HCT116 (cell line): ENCODE measurements around the gene GBE1. TPM values are rescaled to one million over a fixed set of nuclear protein-coding genes. Genes with fewer than 3 reads are reported as not detected.

ENCODE experiments used
- ATAC-seq: fragments of 200-7000 bp; cut with Tn5 transposase; 2 replicates; pipeline ENCODE4 v1.9.1; 2020; ENCODE audit warnings: mild to moderate bottlenecking, moderate library complexity
- BruUV-seq: library from RNA; stranded (reverse); fragments of 400-500 nt; replicated peaks from 2 replicates; lab custom pipeline; 2021; lab: Mats Ljungman, UMichigan
- CTCF ChIA-PET: fragments of 300-600 bp; sonication (Branson Sonifier 250); formaldehyde crosslinking; loops from one replicate; lab custom pipeline; 2021; ENCODE audit warnings: antibody characterized with exemption; lab: Charles Lee
- POLR2A ChIA-PET: fragments of 300-600, 350-600 bp; sonication (Branson Sonifier 250); formaldehyde crosslinking; loops from one replicate; lab custom pipeline; 2021; ENCODE audit warnings: antibody characterized with exemption; lab: Charles Lee
- RAD21 ChIA-PET, 2 experiments: fragments of 300-600 bp; sonication (Branson Sonifier 250); formaldehyde crosslinking; loops; one replicate each; lab custom pipeline; 2023; ENCODE audit warnings: low total read pairs in 2 of 2; ENCODE audit not compliant: uncharacterized antibody in 2 of 2, unreplicated experiment in 2 of 2, low non-redundant PET in 1 of 2; lab: Charles Lee
- DNase-seq: peaks from one replicate; pipeline ENCODE4 v3.0.0-alpha.2; 2010; ENCODE audit warnings: low read depth, low spot score
- H2AFZ ChIP-seq: fragments of 200-600 bp; shearing (Covaris generic), sonication (generic); 2 replicates; pipeline ENCODE4 v1.6.1; 2017; ENCODE audit warnings: low read depth, mixed run types, mixed read lengths, antibody characterized with exemption, low read length; ENCODE audit not compliant: poor library complexity, severe bottlenecking
- H3K27ac ChIP-seq: 2 replicates; pipeline ENCODE4 v1.5.1; 2012; ENCODE audit warnings: low read depth, low read length
- H3K27me3 ChIP-seq: fragments of 200-600 bp; sonication (generic); 2 replicates; pipeline ENCODE4 v1.6.1; 2016; ENCODE audit warnings: mixed run types, low read length, mixed read lengths; ENCODE audit not compliant: insufficient read depth
- H3K36me3 ChIP-seq, 2 experiments: fragments of 200-500 bp in 1 of 2; fragments of 200-600 bp in 1 of 2; sonication (Bioruptor generic) in 1 of 2; sonication (generic) in 1 of 2; 2 replicates each; pipeline versions ENCODE4 v1.5.1 to v1.6.1; 2014 to 2016; ENCODE audit warnings: low read length in 2 of 2, inconsistent platforms in 1 of 2, mixed read lengths in 1 of 2, mixed run types in 1 of 2; ENCODE audit not compliant: insufficient read depth in 2 of 2, control insufficient read depth in 1 of 2
- H3K4me1 ChIP-seq, 2 experiments: fragments of 200-600 bp in 1 of 2; sonication (generic) in 1 of 2; 2 replicates each; pipeline versions ENCODE4 v1.5.1 to v1.6.1; 2012 to 2017; ENCODE audit warnings: low read length in 2 of 2, inconsistent platforms in 1 of 2, mild to moderate bottlenecking in 1 of 2, mixed read lengths in 1 of 2, mixed run types in 1 of 2, moderate library complexity in 1 of 2; ENCODE audit not compliant: insufficient read depth in 2 of 2, control insufficient read depth in 1 of 2
- H3K4me2 ChIP-seq: fragments of 200-600 bp; sonication (generic); 2 replicates; pipeline ENCODE4 v1.6.1; 2017; ENCODE audit warnings: mixed run types, low read length, mixed read lengths
- H3K4me3 ChIP-seq, 2 experiments: fragments of 200-600 bp in 1 of 2; sonication (generic) in 1 of 2; replicated peaks in 1 of 2; 2 replicates each; pipeline ENCODE4 v1.5.1; 2011 to 2016; ENCODE audit warnings: low read length in 2 of 2, control low read depth in 1 of 2, low read depth in 1 of 2, mild to moderate bottlenecking in 1 of 2, mixed read lengths in 1 of 2, mixed run types in 1 of 2
- H3K79me2 ChIP-seq: fragments of 200-600 bp; sonication (generic); 2 replicates; pipeline ENCODE4 v1.6.1; 2017; ENCODE audit warnings: mild to moderate bottlenecking, mixed run types, low read length, moderate library complexity, mixed read lengths; ENCODE audit not compliant: insufficient read depth
- H3K9ac ChIP-seq: fragments of 200-600 bp; sonication (generic); 2 replicates; pipeline ENCODE4 v1.6.1; 2016; ENCODE audit warnings: low read length, mixed read lengths
- H3K9me2 ChIP-seq: fragments of 200-600 bp; sonication (generic), shearing (Covaris generic); 2 replicates; pipeline ENCODE4 v1.6.1; 2017; ENCODE audit warnings: mixed run types, mild to moderate bottlenecking, moderate library complexity; ENCODE audit not compliant: insufficient read depth
- H3K9me3 ChIP-seq, 2 experiments: fragments of 200-500 bp in 1 of 2; fragments of 200-600 bp in 1 of 2; sonication (Bioruptor generic) in 1 of 2; sonication (generic) in 1 of 2; 2 replicates each; pipeline ENCODE4 v1.6.1; 2014 to 2017; ENCODE audit warnings: low read length in 2 of 2, mixed read lengths in 2 of 2, inconsistent platforms in 1 of 2, low read depth in 1 of 2, mild to moderate bottlenecking in 1 of 2, mixed run types in 1 of 2, moderate library complexity in 1 of 2; ENCODE audit not compliant: control insufficient read depth in 1 of 2, insufficient read depth in 1 of 2
- H4K20me1 ChIP-seq: fragments of 200-600 bp; sonication (generic), shearing (Covaris generic); 2 replicates; pipeline ENCODE4 v1.6.1; 2017; ENCODE audit warnings: mixed run types, mild to moderate bottlenecking, moderate library complexity; ENCODE audit not compliant: insufficient read depth
- CEBPB ChIP-seq: IDR thresholded peaks from 2 replicates; pipeline ENCODE4 v1.6.1; 2012; ENCODE audit warnings: low read depth
- RAD21 ChIP-seq: IDR thresholded peaks from 2 replicates; pipeline ENCODE4 v1.6.1; 2012; ENCODE audit warnings: low read depth, mild to moderate bottlenecking
- SIN3A ChIP-seq: IDR thresholded peaks from 2 replicates; pipeline ENCODE4 v1.6.1; 2012; ENCODE audit warnings: low read depth
- intact Hi-C: fragments of 100-400 bp; cut with micrococcal nuclease; formaldehyde crosslinking; loops from 2 replicates; pipeline ENCODE4 v1.10.0; 2022
- total RNA-seq: library from RNA; stranded (reverse); gene quantifications from one replicate; pipeline ENCODE4 v1.2.1, GENCODE V29; 2021; ENCODE audit not compliant: unreplicated experiment
- TF ChIP-seq, protein P1 (sequence below): IDR thresholded peaks from 2 replicates; pipeline ENCODE4 v1.6.1; 2012
- TF ChIP-seq, protein P2 (sequence below), 3 experiments: fragments of 200-600 bp in 1 of 3; sonication (generic) in 1 of 3; IDR thresholded peaks in 2 of 3; conservative IDR thresholded peaks in 1 of 3; 2 replicates each; pipeline ENCODE4 v1.5.1; 2012 to 2017; ENCODE audit warnings: low read depth in 2 of 3, low read length in 2 of 3, antibody characterized with exemption in 1 of 3, borderline replicate concordance in 1 of 3, control low read depth in 1 of 3, mild to moderate bottlenecking in 1 of 3, mixed read lengths in 1 of 3, mixed run types in 1 of 3, moderate library complexity in 1 of 3; ENCODE audit not compliant: insufficient read depth in 1 of 3

GBE1 gene
- total RNA-seq, 1 experiment from 2014 or later, result 27.7 TPM

DNA sequence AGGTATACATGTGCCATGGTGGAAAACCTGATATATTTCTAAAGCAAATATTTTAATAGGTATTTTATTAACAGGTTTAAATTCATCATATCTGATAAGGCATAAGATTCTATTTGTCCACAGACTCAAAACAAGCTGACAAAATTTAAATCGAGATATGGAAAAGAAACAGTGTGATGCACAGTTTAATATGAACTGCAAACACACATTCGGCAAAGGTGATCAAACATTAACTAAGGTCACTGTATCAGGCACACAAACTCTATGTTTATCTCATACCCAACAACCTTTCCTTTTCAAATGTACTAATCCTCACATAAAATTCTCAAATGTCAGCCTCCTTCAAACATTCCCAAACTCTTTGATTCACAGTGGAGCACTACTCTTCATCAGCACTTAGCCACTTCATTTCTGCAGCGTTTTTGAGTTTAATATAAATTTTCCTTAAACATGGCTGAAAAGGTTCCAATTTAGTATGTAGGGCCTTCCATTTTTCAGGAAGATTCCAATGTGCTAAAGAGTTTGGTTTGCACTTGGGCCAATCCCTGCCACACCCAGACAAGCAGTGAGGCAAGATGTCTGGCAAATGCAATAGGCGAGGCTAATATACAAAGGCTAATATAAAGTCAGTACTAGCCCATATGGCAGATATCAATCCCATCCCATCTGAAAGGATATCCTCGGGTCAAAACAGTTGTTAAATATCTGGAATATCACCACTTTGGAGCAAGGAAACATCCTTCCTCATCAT lies 84.6 kb downstream of the GBE1 start (continued):
- TF ChIP-seq, protein P1, sequence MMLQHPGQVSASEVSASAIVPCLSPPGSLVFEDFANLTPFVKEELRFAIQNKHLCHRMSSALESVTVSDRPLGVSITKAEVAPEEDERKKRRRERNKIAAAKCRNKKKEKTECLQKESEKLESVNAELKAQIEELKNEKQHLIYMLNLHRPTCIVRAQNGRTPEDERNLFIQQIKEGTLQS, result no peak
- TF ChIP-seq CEBPB, result no peak
- TF ChIP-seq, protein P2, sequence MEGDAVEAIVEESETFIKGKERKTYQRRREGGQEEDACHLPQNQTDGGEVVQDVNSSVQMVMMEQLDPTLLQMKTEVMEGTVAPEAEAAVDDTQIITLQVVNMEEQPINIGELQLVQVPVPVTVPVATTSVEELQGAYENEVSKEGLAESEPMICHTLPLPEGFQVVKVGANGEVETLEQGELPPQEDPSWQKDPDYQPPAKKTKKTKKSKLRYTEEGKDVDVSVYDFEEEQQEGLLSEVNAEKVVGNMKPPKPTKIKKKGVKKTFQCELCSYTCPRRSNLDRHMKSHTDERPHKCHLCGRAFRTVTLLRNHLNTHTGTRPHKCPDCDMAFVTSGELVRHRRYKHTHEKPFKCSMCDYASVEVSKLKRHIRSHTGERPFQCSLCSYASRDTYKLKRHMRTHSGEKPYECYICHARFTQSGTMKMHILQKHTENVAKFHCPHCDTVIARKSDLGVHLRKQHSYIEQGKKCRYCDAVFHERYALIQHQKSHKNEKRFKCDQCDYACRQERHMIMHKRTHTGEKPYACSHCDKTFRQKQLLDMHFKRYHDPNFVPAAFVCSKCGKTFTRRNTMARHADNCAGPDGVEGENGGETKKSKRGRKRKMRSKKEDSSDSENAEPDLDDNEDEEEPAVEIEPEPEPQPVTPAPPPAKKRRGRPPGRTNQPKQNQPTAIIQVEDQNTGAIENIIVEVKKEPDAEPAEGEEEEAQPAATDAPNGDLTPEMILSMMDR (IDR thresholded peaks at IDR 0.05 in 2 of 3, conservative IDR thresholded peaks at IDR 0.05 in 1 of 3; ENCODE audit: borderline replicate concordance in 1 of 3, insufficient read depth in 1 of 3, low read depth in 2 of 3, low read length in 2 of 3), result no peak

DNA sequence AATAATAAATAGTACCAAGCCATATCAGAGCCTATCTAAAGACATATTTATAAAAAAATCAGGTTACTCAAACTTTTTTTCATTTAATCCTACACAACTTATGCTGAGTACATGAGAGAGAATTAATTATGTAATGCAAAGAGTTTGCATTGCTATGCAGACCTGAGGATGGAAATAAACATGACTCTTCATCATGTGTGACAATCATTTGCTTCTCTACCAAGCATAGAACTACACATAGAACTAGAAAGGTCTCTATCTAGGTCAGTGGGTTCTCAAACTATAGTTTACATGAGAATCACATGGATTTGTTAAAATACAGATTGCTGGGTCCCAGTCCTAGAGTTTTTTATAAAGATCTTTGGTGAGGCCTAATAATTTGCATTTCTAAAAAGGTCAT lies 86.8 kb downstream of the GBE1 start:
- Histone ChIP-seq H3K79me2 (no peaks in the 10 kb centered on the region), H3K9ac (no peak overlapping the region), H3K4me1 (no peaks in the 10 kb centered on the region), H3K4me3 (no peak overlapping the region), H3K4me2 (no peak overlapping the region), H4K20me1 (no peaks in the 10 kb centered on the region), H3K36me3 (no peaks in the 10 kb centered on the region), H2AFZ (no peak overlapping the region), H3K9me2 (no peaks in the 10 kb centered on the region), H3K27me3 (no peaks in the 10 kb centered on the region), H3K9me3 (no peaks in the 10 kb centered on the region), H3K27ac (no peak overlapping the region)
- DNase-seq (no peak), ATAC-seq (no peak)
- RAD21 ChIA-PET, result no interaction called here
- intact Hi-C loops, result no loop called here
- TF ChIP-seq CEBPB, result no peak
- TF ChIP-seq SIN3A, result no peak
- no peak for TF ChIP-seq RAD21
- CTCF ChIA-PET, result no interaction called here
- no TSS peak for BruUV-seq
- POLR2A ChIA-PET, result no interaction called here
